Measurements from ENCODE around the gene GPR89A. TPM values are rescaled to one million over a fixed set of nuclear protein-coding genes. Genes with fewer than 3 reads are reported as not detected.

Gene GPR89A
- 37.5 and 65.1 TPM in 2 replicates for total RNA-seq

GRCh38 chr1:145607833-145608733 lies at the start of gene GPR89A:
GPR89A (plus strand) TSS chr1:145607988; CDS start chr1:145608134, 146 bp downstream.

GRCh38 chr1:145707183-145707867 lies 99.5 kb downstream of the GPR89A start, which contains the start of gene PDZK1:
PDZK1 (minus strand) TSS chr1:145707368; CDS start chr1:145688021, 19,347 bp downstream.

GRCh38 chr1:145719230-145720079 lies 111.7 kb downstream of the GPR89A start, which contains the start of gene CD160:
CD160 (plus strand) TSS chr1:145719499; CDS start chr1:145728328, 8,829 bp downstream.

Other genes with a start within 250 kb of the GPR89A start
- 4.2 and 6.1 TPM in 2 replicates for gene NBPF20, start 182.4 kb upstream of the GPR89A start, total RNA-seq
- 0.50 and 1.00 TPM in 2 replicates for gene PDZK1, start 99.4 kb downstream of the GPR89A start, total RNA-seq
- 0.12 TPM in 1 of 2 replicates, not detected in the other for gene CD160, start 111.5 kb downstream of the GPR89A start, total RNA-seq
- 19.9 and 24.3 TPM in 2 replicates for gene RNF115, start 216.1 kb downstream of the GPR89A start, total RNA-seq
- gene POLR3C, start 216.2 kb downstream of the GPR89A start, total RNA-seq, result 42.9 and 49.2 TPM in 2 replicates
- gene NUDT17, start 237.6 kb downstream of the GPR89A start, total RNA-seq, result 2.7 and 3.3 TPM in 2 replicates

Measured in uterine smooth muscle cell (primary cell).